Heart left ventricle (tissue), 16 donors: ENCODE measurements around the gene SV2B. TPM values are rescaled to one million over a fixed set of nuclear protein-coding genes. Genes with fewer than 3 reads are reported as not detected.

Source experiments
- ATAC-seq, 4 donors: fragments of 200-7000 bp; cut with Tn5 transposase; one replicate each; pipeline ENCODE4 v1.9.1; 2020 to 2022; ENCODE audit warnings: moderate library complexity in 4 of 4, mild to moderate bottlenecking in 3 of 4, moderate number of reproducible peaks in 1 of 4
- DNase-seq, 5 donors: peaks; one replicate each; pipeline ENCODE4 v3.0.0-alpha.2; 2020
- H3K27ac ChIP-seq, 12 donors: fragments of 200-600 bp; sonication (generic) in 4 of 12; one replicate each; pipeline versions ENCODE4 v1.5.0 to v1.8.0; 2016 to 2022; ENCODE audit warnings: mild to moderate bottlenecking in 2 of 12
- H3K27me3 ChIP-seq, 9 donors: fragments of 200-600 bp; sonication (generic) in 2 of 9; one replicate each; pipeline versions ENCODE4 v1.5.1 to v1.8.0; 2016 to 2022; ENCODE audit warnings: mild to moderate bottlenecking in 3 of 9
- H3K36me3 ChIP-seq, 9 donors: fragments of 200-600 bp; sonication (generic) in 2 of 9; one replicate each; pipeline versions ENCODE4 v1.5.0 to v1.8.0; 2018 to 2022; ENCODE audit warnings: mild to moderate bottlenecking in 2 of 9
- H3K4me1 ChIP-seq, 12 donors: fragments of 200-600 bp; sonication (generic) in 4 of 12; one replicate each; pipeline versions ENCODE4 v1.5.0 to v1.8.0; 2016 to 2022; ENCODE audit warnings: mild to moderate bottlenecking in 3 of 12
- H3K4me3 ChIP-seq, 12 donors: fragments of 200-600 bp; sonication (generic) in 4 of 12; one replicate each; pipeline versions ENCODE4 v1.5.0 to v1.8.0; 2017 to 2022; ENCODE audit warnings: mild to moderate bottlenecking in 9 of 12, moderate library complexity in 4 of 12
- H3K9me3 ChIP-seq, 12 donors: fragments of 200-600 bp; sonication (generic) in 4 of 12; one replicate each; pipeline versions ENCODE4 v1.5.0 to v1.8.0; 2016 to 2022; ENCODE audit warnings: mild to moderate bottlenecking in 1 of 12
- CTCF ChIP-seq, 12 donors: fragments of 200-600 bp; sonication (generic) in 4 of 12; IDR thresholded peaks; one replicate each; pipeline versions ENCODE4 v1.5.0 to v1.8.0; 2018 to 2022; ENCODE audit warnings: antibody characterized with exemption in 12 of 12, mild to moderate bottlenecking in 5 of 12
- POLR2A ChIP-seq, 2 donors: fragments of 450-650 bp; IDR thresholded peaks; one replicate each; pipeline ENCODE4 v1.6.1; 2017; ENCODE audit warnings: antibody characterized with exemption in 2 of 2, mild to moderate bottlenecking in 2 of 2, moderate library complexity in 2 of 2
- WGBS, 4 donors: extraction: QIAGEN DNeasy Blood & Tissue Kit in 2 of 4; methylation state at CpG; one replicate each; pipeline versions ENCODE4 v1.1.5 to v1.1.7; 2013 to 2018; 5-methylcytosine and 5-hydroxymethylcytosine counted together
- intact Hi-C, 10 donors: fragments of 100-400 bp; cut with DNase I; formaldehyde crosslinking; loops; one replicate each; pipeline versions ENCODE4 v1.11.1 to v1.14.2; 2022
- polyA plus RNA-seq, 2 donors: library from polyadenylated mRNA; stranded (reverse); fragments of 200-250 nt; gene quantifications; one replicate each; pipeline ENCODE4 v1.2.3, GENCODE V29; 2013
- total RNA-seq, 9 donors: library from RNA; depleted of rRNA in 2 of 9; stranded (reverse); fragments of >200 nt in 2 of 9; fragmentation: NEBNext Ultra II Directional in 3 of 9; extraction: Animal tissue kit (Norgen Biotek cat#: 25700) in 3 of 9; gene quantifications; one replicate each; pipeline versions ENCODE4 v1.1.0 to v1.2.4, GENCODE V29; 2016 to 2023
- donor health status: ischemic (EF 13 %, LVEDD 7.1; RV severe dilation, severe dysfunction).
- donor health status: healthy with polysubstance abuse.
- donor health status: DM: no; HTN: yes; CAD: no.
- donor health status: DM: no; HTN: no; CAD: no.
- donor health status: ischemic (EF 25% LVEDD 6.9; RV normal size, moderate dysfunction).
- donor health status: ischemic (EF 25% LVEDD 5.7; RV mildly dilated, moderate dysfunction).
- donor health status: healthy.
- donor health status: DM: yes; HTN: yes; CAD: no.
- donor health status: ischemic (EF 35%, LVEDD 5.7; RV mildly dilated, moderate dysfunction).
- donor health status: nonischemic (EF 11% LVEDD 7.7; RV severe dilation, severe dysfunction).
- donor health status: DM: yes; HTN: yes; CAD: no.
- donor health status: PGD.
- donor health status: ischemic (EF 29% LVEDD 5.4; RV normal size, mild dysfunction).
- donor health status: nonischemic (EF 23%, LVEDD 6.1; RV moderate dilation, normal function).

SV2B gene
- total and polyA plus RNA-seq, 11 donors = 0.42 to 23.5 (median 1.9) TPM

GRCh38 chr15:91216000-91216399 is 115.9 kb downstream of the SV2B start:
- Histone ChIP-seq H3K36me3 (no peaks in the 10 kb centered on the region), H3K27me3 (peaks cover 0 to 3% (median 0%) of the 10 kb centered on the region in 9 donors), H3K27ac (no peak overlapping the region), H3K4me1 (peaks cover 0 to 10% (median 0%) of the 10 kb centered on the region in 12 donors), H3K9me3 (peaks cover 0 to 6% (median 0%) of the 10 kb centered on the region in 12 donors), H3K4me3 (no peak overlapping the region)
- intact Hi-C loops = no loop called here
- no peak for TF ChIP-seq POLR2A (IDR thresholded peaks at IDR 0.05)
- TF ChIP-seq CTCF (IDR thresholded peaks at IDR 0.05) = no peak
- 78 to 84% (median 80%) methylated on average over 3 of the region's 3 CpGs for WGBS, 4 donors
- DNase-seq = no peak
- no peak for ATAC-seq

- intact Hi-C loops = no loop called here
- Histone ChIP-seq H3K36me3 (no peaks in the 10 kb centered on the region), H3K9me3 (no peaks in the 10 kb centered on the region), H3K4me1 (peaks cover 0 to 8% (median 0%) of the 10 kb centered on the region in 12 donors), H3K4me3 (no peak overlapping the region), H3K27me3 (peaks cover 0 to 10% (median 0%) of the 10 kb centered on the region in 9 donors), H3K27ac (no peak overlapping the region)
- DNase-seq (no peak), ATAC-seq (no peak)
- TF ChIP-seq POLR2A (IDR thresholded peaks at IDR 0.05) (no peak), CTCF (IDR thresholded peaks at IDR 0.05) (no peak)
- 62 to 92% (median 71%) methylated on average over 1 of the region's 1 CpG for WGBS, 4 donors
These were observed 119.1 kb downstream of the SV2B start for GRCh38 chr15:91219206-91219605.

GRCh38 chr15:91222052-91222451 is 122.0 kb downstream of the SV2B start:
- ATAC-seq = no peak
- H3K27ac ChIP-seq = no peak overlapping the region
- no peaks in the 10 kb centered on the region for H3K9me3 ChIP-seq
- TF ChIP-seq CTCF (IDR thresholded peaks at IDR 0.05) = no peak
- no peaks in the 10 kb centered on the region for H3K36me3 ChIP-seq
- peaks cover 0 to 4% (median 0%) of the 10 kb centered on the region in 12 donors for H3K4me1 ChIP-seq
- DNase-seq = no peak
- intact Hi-C loops = loop anchor here in 5 of 10 donors (2.0 to 10.0 kb wide), 5 partner anchors 53 to 165 kb away; no protein-coding TSS in a partner anchor
- peaks cover 0 to 7% (median 0%) of the 10 kb centered on the region in 9 donors for H3K27me3 ChIP-seq
- WGBS, 4 donors = 80 to 84% (median 81%) methylated on average over 8 of the region's 8 CpGs
- H3K4me3 ChIP-seq = no peak overlapping the region

GRCh38 chr15:91223863-91224262 is 123.8 kb downstream of the SV2B start:
- no peaks in the 10 kb centered on the region for H3K36me3 ChIP-seq
- TF ChIP-seq POLR2A (IDR thresholded peaks at IDR 0.05) (no peak), CTCF (IDR thresholded peaks at IDR 0.05) (no peak)
- ATAC-seq = peak in 2 of 4 donors; percentile 31 to 69
- intact Hi-C loops = loop anchor here in 9 of 10 donors (1.0 to 10.0 kb wide), 7 partner anchors 51 to 169 kb away; no protein-coding TSS in a partner anchor
- 57 to 78% (median 62%) methylated on average over 3 of the region's 3 CpGs for WGBS, 4 donors
- H3K27ac ChIP-seq = no peak overlapping the region
- H3K27me3 ChIP-seq = peaks cover 0 to 7% (median 0%) of the 10 kb centered on the region in 9 donors
- no peaks in the 10 kb centered on the region for H3K9me3 ChIP-seq
- peaks cover 0 to 4% (median 0%) of the 10 kb centered on the region in 12 donors for H3K4me1 ChIP-seq
- H3K4me3 ChIP-seq = no peak overlapping the region
- no peak for DNase-seq
